Breast epithelium (tissue), 3 donors: ENCODE results near the gene LMOD1.

Source experiments
- POLR2A ChIP-seq: fragments of 450-650 bp; IDR thresholded peaks from one replicate; pipeline ENCODE4 v1.6.1; 2016; ENCODE audit warnings: antibody characterized with exemption, mild to moderate bottlenecking, moderate library complexity
- TF ChIP-seq, protein P1 (sequence below), 3 donors: fragments of 450-650 bp; IDR thresholded peaks; one replicate each; pipeline ENCODE4 v1.5.1; 2016 to 2017; ENCODE audit warnings: antibody characterized with exemption in 3 of 3, mild to moderate bottlenecking in 3 of 3, moderate library complexity in 3 of 3

DNA sequence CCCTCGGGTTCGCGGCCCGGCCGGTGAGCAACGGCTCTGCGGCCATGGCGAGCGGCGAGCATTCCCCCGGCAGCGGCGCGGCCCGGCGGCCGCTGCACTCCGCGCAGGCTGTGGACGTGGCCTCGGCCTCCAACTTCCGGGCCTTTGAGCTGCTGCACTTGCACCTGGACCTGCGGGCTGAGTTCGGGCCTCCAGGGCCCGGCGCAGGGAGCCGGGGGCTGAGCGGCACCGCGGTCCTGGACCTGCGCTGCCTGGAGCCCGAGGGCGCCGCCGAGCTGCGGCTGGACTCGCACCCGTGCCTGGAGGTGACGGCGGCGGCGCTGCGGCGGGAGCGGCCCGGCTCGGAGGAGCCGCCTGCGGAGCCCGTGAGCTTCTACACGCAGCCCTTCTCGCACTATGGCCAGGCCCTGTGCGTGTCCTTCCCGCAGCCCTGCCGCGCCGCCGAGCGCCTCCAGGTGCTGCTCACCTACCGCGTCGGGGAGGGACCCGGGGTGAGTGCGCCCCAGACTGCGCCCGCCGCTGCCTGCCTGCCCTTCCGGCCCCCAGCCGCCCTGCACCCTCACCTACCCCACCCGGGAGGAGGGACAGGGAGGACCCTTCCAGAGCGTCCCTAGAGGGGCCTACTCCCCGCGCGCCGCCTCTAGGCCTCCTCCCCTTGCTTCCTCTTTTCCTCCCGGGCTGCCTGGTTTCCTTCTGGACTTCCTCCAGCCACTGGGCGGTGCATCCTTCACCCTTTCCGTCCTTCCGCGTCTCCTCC lies 36.5 kb upstream of the LMOD1 start, which contains the start of gene RNPEP:
- TF ChIP-seq POLR2A = no peak
- TF ChIP-seq, protein P1, sequence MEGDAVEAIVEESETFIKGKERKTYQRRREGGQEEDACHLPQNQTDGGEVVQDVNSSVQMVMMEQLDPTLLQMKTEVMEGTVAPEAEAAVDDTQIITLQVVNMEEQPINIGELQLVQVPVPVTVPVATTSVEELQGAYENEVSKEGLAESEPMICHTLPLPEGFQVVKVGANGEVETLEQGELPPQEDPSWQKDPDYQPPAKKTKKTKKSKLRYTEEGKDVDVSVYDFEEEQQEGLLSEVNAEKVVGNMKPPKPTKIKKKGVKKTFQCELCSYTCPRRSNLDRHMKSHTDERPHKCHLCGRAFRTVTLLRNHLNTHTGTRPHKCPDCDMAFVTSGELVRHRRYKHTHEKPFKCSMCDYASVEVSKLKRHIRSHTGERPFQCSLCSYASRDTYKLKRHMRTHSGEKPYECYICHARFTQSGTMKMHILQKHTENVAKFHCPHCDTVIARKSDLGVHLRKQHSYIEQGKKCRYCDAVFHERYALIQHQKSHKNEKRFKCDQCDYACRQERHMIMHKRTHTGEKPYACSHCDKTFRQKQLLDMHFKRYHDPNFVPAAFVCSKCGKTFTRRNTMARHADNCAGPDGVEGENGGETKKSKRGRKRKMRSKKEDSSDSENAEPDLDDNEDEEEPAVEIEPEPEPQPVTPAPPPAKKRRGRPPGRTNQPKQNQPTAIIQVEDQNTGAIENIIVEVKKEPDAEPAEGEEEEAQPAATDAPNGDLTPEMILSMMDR (IDR thresholded peaks at IDR 0.05) = no peak
